HG03064 (cell line): Measurements from ENCODE around the gene SNAP25.

Source experiments
- ATAC-seq: cut with Tn5 transposase; IDR thresholded peaks from one replicate; pipeline ENCODE4 v1.9.1; 2021; ENCODE audit warnings: low read depth; ENCODE audit not compliant: unreplicated experiment

Gene SNAP25

DNA sequence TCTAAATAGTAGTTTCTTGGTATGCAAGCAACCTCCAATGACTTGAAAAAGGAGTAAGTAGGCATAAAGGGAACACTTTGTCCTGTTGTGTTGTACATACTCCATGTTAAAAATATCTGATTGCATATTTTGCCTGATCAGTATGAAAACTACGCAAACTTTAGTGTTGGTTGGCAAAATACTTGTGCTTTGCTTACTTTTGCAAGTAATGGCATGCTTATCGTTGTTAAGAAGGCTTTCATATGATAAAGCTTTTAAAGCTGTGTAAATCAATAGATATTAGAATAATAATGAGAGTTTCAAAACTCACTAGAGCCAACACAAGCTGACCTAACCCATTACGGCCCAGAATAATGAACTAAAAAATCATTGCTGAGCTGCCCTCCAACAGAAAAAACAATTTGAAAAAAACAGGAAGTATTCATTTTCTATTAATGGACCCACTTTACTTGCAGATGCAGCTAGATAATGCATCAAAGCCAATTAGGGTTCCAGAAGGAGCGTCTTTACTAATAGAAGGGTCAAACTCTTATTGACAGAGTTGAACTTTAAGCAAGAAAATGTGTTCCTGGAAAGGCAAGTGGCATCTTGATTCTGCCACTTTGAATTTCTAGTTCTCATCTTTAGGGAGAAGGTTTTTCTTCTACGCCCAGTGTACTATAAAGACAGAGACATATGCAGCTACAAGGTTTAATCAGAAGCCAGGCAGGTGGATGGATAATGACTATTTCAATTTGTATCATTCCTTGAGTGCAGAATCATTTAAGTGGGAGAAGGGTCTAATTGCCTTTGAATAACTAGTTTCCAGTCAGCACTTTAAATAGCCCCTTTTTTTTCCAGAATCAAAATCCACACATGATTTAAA, 82.2 kb downstream of the SNAP25 start:
- ATAC-seq: no peak

DNA sequence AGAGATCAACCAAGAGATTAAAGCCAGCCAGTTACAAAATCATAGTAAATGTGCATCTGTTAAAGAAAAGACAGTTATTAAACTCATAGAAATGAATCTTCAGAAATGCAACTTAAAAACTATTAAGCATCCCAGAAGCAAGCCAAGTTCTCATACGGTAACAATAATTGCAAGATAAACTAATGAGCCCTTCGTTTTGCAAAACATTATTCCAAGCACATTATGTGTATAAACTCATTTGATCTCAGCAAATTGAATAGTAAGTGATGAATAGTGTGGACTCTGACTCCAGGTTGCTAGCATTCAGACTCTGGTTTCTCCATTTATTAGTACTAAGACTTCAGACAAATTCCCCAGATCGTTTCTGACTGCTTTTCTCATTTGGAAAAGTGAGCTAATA, 85.2 kb downstream of the SNAP25 start:
- no peak for ATAC-seq

DNA sequence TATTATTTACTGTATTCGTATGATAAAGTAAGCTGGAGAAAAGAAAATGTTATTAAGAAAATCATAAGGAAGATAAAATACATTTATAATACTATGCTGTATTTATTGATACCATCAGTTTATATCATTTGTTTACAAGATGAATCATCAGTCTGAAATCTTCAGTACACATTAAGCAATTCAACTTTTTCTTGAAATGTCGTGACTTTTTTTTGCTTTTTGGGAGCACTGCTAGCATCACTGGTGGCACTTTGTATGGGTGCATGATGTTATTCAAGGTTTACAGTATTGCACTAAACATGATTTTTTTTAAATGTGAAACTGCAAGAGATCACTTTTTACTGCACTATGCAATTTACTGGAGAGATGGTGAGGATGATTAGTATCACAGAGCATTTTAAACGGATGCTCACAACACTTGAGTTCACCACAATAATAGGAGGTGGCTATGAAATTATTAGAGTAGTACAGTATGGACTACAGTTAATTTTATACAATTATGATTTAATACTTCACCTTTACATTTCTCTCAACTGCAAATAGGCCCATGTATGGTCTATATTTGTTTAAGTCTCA, 85.9 kb downstream of the SNAP25 start:
- no peak for ATAC-seq

DNA sequence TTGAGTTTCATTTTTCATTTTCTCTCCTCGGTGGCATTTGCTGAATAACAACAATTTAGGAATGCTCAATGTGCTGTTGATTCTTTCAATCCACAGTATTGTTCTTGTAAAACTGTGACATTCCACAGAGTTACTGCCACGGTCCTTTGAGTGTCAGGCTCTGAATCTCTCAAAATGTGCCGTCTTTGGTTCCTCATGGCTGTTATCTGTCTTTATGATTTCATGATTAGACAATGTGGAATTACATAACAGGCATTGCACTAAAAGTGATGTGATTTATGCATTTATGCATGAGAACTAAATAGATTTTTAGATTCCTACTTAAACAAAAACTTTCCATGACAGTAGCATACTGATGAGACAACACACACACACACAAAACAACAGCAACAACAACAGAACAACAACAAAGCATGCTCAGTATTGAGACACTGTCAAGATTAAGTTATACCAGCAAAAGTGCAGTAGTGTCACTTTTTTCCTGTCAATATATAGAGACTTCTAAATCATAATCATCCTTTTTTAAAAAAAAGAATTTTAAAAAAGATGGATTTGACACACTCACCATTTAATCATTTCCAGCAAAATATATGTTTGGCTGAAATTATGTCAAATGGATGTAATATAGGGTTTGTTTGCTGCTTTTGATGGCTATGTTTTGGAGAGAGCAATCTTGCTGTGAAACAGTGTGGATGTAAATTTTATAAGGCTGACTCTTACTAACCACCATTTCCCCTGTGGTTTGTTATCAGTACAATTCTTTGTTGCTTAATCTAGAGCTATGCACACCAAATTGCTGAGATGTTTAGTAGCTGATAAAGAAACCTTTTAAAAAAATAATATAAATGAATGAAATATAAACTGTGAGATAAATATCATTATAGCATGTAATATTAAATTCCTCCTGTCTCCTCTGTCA, 88.1 kb downstream of the SNAP25 start:
- no peak for ATAC-seq

DNA sequence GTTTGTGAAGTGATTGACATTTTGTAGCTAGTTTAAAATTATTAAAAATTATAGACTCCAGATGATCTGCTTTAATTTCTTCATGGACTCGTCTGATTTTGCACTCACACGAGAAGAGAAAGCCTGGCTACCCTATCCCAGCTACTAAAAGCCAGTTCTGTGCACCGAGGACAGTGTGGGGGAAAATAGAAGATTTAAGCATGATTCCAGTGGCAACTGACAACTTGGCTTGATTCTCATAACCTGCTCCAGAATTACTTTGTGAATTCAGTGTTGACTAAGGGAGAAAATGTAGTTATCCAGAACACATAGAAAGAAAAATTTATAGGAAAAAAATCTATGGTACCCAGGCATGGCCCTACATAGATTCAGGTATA, 88.7 kb downstream of the SNAP25 start:
- no peak for ATAC-seq

DNA sequence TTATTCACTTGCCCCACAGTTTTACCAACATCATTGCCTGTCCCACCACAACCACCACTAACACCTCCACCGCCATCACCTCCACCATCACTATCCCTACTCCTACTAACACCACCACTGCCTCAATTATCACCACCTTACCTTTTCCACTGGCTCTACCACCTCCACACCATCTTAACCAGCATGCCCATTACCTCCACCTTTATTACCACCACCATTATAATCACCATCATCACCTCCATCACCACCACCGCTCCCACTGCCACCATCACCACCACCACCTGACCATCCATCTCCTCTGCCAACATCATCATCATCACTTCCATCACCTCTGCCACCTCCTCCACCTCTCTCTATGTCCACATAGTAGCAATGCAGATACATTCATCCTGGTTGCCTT, 90.0 kb downstream of the SNAP25 start:
- no peak for ATAC-seq

DNA sequence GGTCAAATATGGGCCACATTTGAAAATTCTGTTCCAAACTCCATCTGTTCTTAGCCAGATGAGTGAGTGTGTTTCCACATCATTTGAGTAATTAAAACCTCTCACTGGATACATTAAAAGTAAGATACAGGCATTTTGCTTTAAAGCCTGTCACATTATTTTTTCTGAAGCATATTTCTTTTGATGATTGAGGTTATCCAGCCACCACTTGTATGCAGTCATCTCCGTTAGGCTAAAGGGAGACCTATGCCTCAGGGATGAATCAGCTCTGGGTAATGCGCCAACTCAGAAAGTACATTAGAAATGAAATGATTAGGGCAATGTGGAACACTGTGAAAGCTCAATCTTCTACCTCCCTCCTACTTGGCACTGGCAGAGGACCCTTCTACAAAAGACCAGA, 90.7 kb downstream of the SNAP25 start:
- ATAC-seq: no peak

DNA sequence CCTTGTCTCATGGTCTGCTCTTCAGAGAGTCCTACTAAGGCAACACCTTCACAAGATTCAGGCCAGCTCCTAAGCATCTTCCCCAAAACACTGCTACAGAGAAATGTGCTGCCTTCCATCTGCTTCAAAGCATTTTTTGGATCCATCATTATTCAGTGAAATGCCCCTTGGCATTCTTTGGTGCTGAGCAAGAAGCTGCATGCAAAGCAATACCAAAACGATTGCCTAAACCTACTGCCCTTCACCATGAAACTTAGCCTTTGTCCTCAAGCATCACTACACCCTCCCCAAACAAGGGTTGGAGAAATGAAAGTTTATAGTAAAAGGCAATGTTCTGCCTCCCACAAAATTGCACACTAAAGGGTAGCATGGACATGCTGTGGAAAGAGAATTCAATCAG, 93.5 kb downstream of the SNAP25 start:
- no peak for ATAC-seq

DNA sequence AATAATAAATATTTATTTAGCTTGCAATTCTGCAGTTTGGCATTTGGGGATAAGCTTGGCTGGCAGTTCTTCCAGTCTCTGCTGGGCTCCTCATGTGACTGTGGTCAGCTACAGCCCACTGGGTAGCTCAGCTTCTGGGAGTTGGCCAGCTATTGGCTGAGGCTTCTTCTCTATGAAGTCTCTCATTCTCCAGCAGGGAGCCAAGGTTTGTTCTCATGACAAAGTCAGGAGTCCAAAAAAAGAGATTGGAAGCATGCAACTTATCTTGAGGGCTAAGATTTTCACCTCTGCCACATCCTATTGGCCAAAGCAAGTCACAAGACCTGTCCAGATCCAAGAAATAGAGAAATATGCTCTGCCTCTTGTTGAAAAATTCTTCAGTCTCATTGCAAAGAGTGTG, 94.6 kb downstream of the SNAP25 start:
- ATAC-seq: no peak

DNA sequence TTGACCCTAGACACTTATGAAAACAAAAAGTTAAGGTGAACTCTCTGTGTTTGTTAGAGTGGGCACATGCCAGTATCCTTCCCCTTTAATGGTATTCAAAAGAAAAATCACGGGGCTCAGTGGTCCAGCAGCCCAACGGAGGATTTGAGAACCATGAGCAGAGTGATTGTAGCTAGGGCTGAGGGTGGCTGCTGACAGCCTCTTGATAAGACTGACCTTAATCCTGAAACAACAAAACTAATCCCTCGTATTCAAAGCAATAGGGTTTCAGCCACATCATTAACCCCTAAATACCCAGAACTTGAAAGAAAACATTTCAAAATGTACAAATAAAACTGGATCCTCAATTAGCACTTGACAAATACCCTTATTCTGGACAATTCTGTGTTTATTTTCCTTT, 95.1 kb downstream of the SNAP25 start:
- no peak for ATAC-seq

DNA sequence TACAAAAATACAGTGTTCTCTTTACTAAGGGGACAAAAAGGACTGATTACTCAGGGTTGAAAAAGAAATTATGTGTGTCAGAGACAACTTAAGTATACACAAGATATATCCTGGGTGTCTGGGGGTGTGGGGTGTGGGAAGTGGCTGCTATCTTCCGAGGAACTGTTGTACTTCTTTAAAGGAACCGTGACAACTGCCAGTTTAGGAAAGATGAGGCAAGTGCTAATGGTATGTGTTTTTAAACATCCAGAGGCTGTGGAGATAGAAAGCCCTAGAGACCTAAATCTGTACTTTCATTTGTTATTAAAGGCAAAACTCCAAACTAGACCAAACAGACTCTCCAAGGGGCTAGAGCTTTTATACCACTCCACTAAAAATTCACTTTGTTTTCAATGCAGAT, 95.6 kb downstream of the SNAP25 start:
- no peak for ATAC-seq

DNA sequence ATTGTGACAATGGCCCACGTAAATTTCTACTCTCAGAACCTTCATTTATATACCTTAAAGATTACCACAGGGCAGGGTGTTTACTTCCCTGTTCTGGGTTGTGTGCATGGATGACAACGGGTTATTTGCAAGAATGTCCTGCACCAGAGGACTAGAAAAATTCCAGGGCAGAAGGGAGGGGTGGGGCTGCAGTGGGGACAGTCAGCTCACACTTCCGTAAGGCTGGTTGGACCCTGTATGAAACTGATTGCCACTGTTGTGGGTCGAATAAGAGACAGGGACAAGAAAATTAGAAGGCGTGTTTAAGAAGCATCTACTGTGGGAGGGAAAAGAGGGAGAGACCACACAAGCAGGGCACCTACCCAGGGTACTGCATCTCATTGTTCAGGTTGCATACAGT, 96.5 kb downstream of the SNAP25 start:
- no peak for ATAC-seq

DNA sequence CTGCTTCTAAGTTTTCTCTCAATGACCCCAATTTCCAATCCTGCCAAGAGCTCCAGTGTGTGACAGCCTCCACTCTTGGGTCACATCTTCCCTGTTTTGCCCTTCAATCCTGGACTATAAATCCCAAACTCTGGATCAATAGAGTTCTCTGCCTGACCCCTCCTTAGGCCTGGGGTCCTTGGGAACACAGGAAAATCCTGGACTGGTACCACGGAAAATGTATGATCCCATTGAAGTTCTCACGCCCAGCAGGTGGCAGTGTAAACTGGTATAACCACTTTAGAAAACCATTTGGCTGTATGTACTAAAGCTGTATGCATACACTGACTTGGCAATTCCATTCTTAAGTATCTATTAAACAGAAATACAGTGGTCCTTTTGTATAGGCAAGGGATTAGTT, 98.0 kb downstream of the SNAP25 start:
- ATAC-seq: no peak

DNA sequence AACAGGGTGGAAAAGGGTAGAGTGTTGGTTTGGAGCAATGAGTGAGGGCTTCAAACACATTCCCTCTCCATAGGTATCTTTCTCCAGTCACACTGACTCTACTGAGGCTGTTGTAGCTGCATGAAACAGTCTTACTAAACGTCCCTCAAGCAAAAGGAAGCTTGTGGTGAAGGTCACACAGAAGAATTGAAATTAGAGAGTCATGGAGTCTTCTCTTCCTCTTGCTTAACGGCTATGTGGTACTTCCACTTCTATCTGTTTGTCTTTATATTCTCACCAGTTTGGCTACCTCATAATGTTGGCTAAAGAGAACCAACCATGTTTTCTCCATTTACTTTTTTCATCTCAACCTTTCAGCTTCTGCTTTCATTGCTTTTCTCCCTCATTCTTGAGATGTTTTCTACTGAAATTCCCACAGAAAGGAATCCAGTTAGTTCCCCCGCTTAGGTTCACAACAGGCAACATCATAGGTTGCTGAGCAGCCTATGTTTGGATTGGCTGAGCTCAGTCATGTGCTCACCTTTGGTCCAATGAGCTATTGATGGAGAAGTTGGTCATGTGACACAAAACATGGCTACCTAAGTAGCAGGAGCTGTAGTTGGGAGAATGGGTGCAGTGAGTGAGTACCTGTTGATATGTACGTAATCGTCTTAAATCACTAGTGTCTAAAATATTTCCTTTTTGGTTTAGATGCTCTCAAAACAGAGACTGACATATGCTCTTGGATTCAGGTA, 99.8 kb downstream of the SNAP25 start:
- ATAC-seq: no peak

DNA sequence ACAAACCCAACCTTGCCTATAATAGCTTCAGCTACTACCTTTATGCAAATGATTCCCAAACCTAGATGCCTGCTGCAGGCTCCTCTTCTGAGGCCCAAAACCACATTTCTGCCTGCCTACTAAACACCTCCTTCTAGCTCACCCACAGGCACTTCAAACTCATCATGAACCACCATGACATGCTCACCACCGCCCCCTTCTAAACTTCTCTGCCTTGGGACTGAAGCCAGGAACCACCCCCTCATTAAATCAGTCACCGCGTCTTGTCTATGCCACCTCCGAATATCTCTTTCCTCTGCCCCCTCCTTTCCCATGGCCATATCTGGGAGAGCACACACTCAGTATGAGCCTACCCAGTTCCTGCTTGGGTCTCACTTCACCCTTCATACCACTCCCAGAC, 101.2 kb downstream of the SNAP25 start:
- ATAC-seq: no peak

DNA sequence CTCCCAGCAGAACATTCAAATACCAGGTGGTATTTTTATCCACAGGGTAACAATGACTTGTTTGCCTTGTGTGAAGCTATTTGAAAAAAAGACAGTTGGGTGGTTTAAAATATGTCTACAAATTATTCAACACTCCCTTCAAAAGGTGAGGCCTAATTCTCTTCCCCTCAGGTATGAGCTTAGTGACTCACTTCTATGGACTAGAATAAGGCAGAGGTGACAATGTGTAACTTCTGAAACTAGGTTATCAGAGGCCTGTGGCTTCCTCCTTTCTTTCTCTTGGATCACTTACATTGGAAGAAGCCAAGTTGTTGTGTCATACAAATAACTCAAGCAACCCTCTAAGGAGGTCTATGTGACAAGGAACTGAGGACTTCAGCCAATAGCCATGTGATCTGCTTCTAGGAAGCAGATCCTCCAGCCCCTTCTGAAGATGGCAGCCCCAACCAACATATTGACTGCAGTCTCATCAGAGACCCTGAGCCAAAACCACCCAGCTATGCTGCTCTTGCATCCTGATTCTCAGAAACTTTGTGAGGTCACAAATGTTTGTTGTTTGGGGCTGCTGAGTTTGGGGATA, 102.6 kb downstream of the SNAP25 start:
- no peak for ATAC-seq

DNA sequence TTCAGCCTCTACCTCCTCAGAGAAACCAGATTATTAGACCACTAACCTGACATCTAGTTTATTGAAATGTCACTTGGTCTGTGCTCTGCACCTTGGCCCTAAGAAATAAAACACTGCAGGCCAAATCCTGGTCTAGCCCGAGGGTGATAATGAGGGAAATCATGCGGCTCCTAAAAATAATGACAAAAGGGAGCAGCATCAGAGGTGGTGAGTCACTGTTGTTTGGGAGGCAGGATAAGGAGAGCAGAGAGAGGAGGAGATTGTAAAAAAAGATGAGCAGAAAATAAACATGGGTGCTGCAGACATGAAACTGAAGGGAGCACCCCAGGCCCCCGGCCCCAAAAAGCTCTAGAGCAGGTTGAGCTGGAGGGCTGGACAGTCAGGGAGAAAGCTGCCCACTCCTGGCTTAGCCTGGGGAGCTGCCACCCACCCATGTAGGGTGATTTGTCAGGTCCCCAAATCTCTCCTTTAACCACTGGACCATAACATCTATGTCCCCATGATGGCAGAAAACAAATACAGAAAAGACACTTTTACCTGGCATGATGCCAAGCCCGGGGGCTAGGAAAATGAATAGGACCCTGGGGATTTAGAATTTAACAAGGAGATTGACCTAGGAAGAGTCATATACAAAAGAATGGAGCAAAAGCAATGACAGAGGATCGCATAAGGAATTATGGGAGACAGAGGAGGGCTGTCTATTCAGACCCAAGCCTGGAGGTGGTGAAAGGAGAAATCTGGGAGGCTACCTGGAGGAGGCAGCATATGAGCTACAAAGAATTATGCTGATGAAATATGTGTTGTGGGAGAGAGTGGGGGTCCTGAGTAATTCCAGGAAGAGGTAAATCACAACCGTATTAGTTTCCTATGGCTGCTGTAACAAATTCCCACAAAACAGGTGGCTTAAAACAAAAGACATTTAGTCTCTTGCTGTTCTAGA, 103.7 kb downstream of the SNAP25 start:
- ATAC-seq: no peak

DNA sequence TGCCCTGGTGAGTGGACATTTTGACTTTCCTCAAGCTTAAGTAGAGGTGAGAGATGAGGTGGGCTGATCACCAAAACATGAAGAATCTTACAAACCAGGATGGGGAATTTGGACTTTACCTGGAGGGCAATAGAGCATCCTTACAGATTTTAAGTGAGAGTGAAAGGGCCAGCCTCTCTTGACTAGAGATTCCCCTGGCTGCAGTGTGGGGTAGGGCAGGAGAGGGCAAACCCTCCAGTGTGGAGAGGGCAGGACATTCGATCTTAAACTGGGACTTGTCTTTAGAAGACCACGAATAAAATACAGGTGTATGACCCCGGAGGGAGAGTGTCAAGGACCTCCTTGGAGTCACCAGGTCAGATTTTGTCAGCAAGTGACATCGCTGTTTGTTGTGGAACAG, 105.1 kb downstream of the SNAP25 start:
- ATAC-seq: no peak

DNA sequence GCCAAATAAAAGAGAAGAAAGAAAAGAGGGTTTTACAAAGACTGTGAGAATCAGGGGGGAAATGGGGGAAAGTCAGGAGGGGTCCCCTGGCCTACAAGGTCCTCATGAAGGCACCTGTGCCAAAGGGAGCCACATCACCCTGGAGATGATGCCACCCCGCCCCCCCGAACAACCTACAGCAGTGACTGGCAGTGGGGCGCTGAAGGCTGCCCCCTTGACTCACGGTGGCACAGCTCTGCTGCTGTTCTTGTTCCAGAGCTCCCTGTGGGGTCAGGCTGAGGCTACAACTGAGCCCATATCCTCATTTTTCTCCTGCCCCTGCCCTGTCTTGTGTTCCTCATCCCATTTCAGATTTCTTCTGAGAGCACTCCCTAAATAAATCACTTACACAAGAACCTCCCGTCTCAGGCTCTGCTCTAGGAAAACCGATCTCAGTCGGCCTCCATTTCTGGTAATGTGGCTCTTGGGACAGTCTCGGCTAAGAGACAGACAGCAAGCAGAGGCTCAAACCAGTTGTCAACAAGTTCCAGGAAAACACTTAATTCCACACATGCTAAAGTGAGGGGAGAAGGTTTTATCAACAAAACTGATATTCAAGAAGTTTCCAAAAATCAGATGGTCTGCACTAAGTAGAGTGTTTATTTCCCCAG, 105.7 kb downstream of the SNAP25 start:
- no peak for ATAC-seq
